KOPT-K1 (cell line): ENCODE results near the gene CDKL4.
"Not testable (repeated sequence)": the region's sequence is repeated elsewhere in the genome, so short reads cannot be mapped to it uniquely, and the experiment has no call there.

Experiments used
- H3K27ac ChIP-seq: fragments of 200-600 bp; sonication (generic); 2 replicates; pipeline ENCODE4 v1.5.1; 2016; ENCODE audit warnings: antibody characterized with exemption, mild to moderate bottlenecking, low read depth, low read length; ENCODE audit not compliant: poor library complexity, severe bottlenecking
- H3K36me3 ChIP-seq: fragments of 200-600 bp; sonication (generic); 2 replicates; pipeline ENCODE4 v1.5.1; 2017; ENCODE audit warnings: antibody characterized with exemption, mild to moderate bottlenecking, low read length, moderate library complexity; ENCODE audit not compliant: insufficient read depth
- H3K9me3 ChIP-seq: fragments of 200-600 bp; sonication (generic); 2 replicates; pipeline ENCODE4 v1.5.1; 2017; ENCODE audit warnings: antibody characterized with exemption, low read length, mild to moderate bottlenecking; ENCODE audit not compliant: insufficient read depth, poor library complexity, severe bottlenecking

The CDKL4 gene

DNA sequence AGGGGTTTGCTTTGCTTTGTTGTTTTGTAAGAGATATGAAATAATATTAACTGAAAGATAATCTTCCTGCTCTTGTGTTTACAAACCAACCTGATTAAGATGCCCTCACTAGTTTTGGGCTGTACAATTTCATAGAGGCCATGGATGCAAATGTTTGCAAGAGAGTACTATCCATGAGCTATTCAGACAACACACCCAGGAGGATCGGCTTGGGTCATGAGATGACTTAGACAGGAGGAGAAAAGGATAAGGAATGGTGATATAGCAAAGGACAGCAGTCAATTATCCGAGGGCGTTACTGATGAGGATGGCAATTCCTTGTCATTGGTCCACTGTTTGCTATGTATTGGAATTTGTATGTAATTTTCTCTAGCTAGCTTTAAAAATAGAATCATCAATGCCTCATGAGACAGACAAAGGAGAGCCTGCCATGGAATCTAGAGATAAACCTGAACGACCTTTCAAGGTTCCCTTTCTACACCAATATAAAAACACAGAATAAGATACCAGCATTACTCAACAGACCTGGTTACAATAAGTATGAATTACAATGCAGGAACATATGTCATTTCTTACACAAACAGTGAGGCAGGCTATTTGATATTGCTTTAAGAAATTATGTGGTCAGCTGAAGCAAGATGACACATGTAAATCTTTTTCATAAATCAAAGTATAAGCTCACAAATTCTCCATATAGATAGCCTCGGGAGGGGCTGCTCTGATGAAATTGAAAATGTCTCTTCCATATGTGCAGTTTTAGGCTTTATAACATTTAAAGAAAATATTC is 68.6 kb downstream of the CDKL4 start:
- H3K9me3 ChIP-seq, result no peaks in the 10 kb centered on the region
- no peaks in the 10 kb centered on the region for H3K36me3 ChIP-seq

DNA sequence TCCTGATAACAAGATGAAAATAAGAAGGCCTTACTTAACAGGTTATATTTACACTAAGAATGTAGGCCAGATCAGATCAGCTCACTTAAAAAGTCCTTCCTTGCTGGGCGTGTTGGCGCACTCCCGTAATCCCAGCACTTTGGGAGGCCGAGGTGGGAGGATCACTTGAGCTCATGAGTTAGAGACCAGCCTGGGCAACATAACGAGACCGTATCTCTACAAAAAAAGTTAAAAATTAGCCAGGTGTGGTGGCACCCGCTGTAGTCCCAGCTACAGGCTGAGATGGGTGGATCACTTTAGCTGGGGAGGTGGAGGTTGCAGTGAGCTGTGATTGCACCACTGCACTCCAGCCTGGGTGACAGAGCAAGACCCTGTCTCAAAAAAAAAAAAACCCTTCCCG is 69.7 kb downstream of the CDKL4 start:
- Histone ChIP-seq H3K36me3 (no peaks in the 10 kb centered on the region), H3K27ac (no peak overlapping the region), H3K9me3 (no peaks in the 10 kb centered on the region)

More for the DNA sequence above, 68.6 kb downstream of the CDKL4 start:
- H3K27ac ChIP-seq, result no peak overlapping the region

DNA sequence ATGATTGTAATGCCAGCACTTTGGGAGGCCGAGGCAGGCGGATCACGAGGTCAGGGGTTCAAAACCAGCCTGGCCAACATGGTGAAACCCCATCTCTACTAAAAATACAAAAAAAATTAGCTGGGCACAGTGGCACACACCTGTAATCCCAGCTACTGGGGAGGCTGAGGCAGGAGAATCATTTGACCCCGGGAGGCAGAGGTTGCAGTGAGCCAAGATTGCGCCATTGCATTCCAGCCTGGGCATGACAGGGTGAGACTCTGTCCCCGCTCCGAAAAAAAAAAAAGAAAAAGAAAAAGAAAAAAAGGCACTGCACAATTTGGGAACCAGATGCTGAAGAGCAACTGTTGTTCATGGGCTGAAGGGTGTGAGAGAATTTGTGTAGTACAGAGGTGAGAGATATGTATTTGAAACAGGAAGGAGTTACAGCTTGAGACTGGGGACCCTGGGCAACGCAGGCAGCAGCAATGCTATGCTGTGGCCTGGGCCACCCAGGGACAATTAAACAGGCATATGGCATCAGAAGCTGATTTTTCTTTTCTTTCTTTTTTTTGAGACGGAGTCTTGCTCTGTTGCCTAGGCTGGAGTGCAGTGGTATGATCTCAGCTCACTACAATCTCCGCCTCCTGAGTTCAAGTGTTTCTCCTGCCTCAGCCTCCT is 71.6 kb downstream of the CDKL4 start:
- not testable (repeated sequence) for H3K9me3 ChIP-seq, H3K27ac ChIP-seq, H3K36me3 ChIP-seq

DNA sequence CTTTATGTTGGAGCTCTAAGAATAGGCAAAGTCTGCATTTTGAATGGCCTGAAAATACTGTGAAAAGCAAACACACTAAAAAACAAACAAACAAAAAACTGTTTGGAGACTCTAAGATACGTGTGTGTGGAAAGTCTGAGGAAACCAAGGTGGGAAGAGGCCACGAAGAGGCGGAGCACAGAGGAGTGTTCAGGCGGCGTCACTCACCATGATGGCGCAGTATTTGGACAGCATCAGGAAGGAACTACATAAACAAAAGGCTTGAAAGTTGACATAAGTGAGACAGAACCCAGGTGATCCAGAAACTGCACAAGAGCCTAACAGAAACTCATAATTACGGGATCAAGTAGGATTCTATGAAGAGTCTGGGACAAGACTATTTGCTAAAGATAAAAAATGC is 72.1 kb downstream of the CDKL4 start:
- Histone ChIP-seq H3K36me3 (no peaks in the 10 kb centered on the region), H3K9me3 (no peaks in the 10 kb centered on the region), H3K27ac (no peak overlapping the region)

GRCh38 chr2:39164089-39164488 is 79.7 kb downstream of the CDKL4 start:
- no peaks in the 10 kb centered on the region for H3K36me3 ChIP-seq
- no peak overlapping the region for H3K27ac ChIP-seq
- no peaks in the 10 kb centered on the region for H3K9me3 ChIP-seq

GRCh38 chr2:39160982-39161381 is 82.8 kb downstream of the CDKL4 start:
- Histone ChIP-seq H3K36me3 (no peaks in the 10 kb centered on the region), H3K9me3 (no peaks in the 10 kb centered on the region), H3K27ac (no peak overlapping the region)

DNA sequence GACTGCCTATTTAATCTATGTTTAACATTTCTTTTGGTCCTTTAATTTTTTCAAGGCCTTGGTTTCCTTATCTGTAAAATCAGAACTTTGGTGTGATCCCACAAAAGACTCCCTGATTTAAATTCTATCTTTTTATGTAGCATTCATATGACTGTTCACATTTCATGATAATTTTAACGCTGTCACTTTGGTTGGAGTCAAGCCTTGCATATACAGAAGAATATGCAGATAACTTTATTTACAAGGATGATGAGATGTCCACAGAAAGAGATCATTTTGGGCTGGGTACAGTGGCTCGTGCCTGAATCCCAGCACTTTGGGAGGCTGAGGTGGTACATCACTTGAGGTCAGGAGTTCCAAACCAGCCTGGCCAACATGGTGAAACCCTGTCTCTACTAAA is 84.5 kb downstream of the CDKL4 start:
- no peaks in the 10 kb centered on the region for H3K9me3 ChIP-seq
- no peak overlapping the region for H3K27ac ChIP-seq
- H3K36me3 ChIP-seq, result no peaks in the 10 kb centered on the region

- H3K9me3 ChIP-seq, result no peaks in the 10 kb centered on the region
- no peak overlapping the region for H3K27ac ChIP-seq
- H3K36me3 ChIP-seq, result no peaks in the 10 kb centered on the region
Observed at GRCh38 chr2:39158351-39158750, 85.4 kb downstream of the CDKL4 start.

DNA sequence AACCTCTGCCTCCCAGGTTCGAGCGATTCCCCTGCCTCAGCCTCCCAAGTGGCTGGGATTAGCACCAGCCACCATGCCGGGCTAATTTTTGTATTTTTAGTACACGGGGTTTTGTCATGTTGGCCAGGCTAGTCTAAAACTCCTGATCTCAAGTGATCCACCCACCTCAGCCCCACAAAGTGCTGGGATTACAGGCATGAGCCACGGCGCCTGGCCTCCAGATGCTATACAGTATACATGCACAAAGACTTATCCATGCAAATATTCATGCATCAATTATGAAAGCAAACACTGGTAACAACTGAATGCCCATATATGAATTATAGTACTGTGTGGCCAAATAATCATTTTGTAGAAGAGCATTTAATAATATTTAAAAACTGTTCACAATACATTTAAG is 86.9 kb downstream of the CDKL4 start:
- no peak overlapping the region for H3K27ac ChIP-seq
- H3K9me3 ChIP-seq, result no peaks in the 10 kb centered on the region

GRCh38 chr2:39156107-39156506 is 87.7 kb downstream of the CDKL4 start:
- Histone ChIP-seq H3K9me3 (no peaks in the 10 kb centered on the region), H3K36me3 (no peaks in the 10 kb centered on the region), H3K27ac (no peak overlapping the region)

More for the DNA sequence above, 86.9 kb downstream of the CDKL4 start:
- H3K36me3 ChIP-seq, result no peaks in the 10 kb centered on the region

DNA sequence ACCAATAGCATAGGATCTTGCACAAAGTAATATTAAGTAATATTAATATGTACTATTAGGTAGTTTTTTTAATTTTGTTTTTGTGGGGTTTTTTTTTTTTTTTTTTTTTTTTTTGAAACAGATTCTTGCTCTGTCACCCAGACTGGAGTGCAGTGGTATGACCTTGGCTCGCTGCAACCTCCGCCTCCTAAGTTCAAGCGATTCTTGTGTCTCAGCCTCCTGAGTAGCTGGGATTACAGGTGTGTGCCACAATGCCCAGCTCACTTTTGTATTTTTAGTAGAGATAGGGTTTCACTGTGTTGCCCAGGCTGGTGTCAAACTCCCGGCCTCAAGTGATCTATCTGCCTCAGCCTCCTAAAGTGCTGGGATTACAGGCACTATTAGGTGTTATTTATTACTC is 88.2 kb downstream of the CDKL4 start:
- H3K9me3 ChIP-seq, H3K36me3 ChIP-seq, H3K27ac ChIP-seq: not testable (repeated sequence)

DNA sequence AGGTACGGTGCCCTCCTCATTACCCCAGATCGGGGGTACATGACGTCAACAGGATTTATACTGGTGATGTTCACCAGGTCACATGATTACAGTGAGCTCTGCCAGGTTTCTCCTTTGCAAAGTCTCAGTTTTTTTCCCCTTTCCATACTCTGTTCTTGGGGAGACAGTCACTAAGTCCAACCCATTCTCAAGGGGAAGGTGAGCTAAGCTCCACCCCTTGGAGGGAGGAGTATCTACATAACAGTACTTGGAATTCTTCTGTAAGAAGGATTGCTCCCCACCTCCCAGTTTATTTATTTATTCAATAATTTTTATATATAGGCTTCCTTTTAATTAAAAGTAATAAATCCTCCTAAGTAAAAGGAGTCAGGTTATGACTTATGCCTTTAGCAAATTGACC is 88.8 kb downstream of the CDKL4 start:
- H3K36me3 ChIP-seq, result no peaks in the 10 kb centered on the region
- H3K27ac ChIP-seq, result no peak overlapping the region
- H3K9me3 ChIP-seq, result no peaks in the 10 kb centered on the region

DNA sequence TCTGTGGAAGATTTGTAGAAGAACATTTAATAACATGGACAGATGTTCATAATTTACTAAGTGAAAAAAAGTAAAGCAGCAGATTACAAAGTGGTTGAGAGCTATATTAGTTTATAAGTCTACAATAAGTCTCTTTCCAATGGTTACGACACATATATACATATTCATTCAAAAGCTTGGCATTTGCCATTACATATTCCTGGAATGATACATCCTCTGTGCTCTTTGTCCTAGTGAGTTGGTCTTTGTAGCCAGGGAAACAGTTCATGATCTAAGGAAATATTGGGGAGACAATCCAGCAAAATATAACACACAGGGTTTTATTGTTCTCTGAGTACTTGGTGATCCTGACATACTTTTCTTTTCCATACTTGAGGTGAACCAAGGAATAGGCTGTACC is 90.5 kb downstream of the CDKL4 start:
- no peak overlapping the region for H3K27ac ChIP-seq
- no peaks in the 10 kb centered on the region for H3K36me3 ChIP-seq
- H3K9me3 ChIP-seq, result no peaks in the 10 kb centered on the region

- Histone ChIP-seq H3K9me3 (no peaks in the 10 kb centered on the region), H3K36me3 (no peaks in the 10 kb centered on the region), H3K27ac (no peak overlapping the region)
Observed at GRCh38 chr2:39152504-39152903, 91.3 kb downstream of the CDKL4 start.

GRCh38 chr2:39150890-39151497 is 92.8 kb downstream of the CDKL4 start:
- H3K9me3 ChIP-seq, result no peaks in the 10 kb centered on the region
- no peaks in the 10 kb centered on the region for H3K36me3 ChIP-seq
- H3K27ac ChIP-seq, result no peak overlapping the region
